Gastroesophageal sphincter (tissue), 2 donors: ENCODE data around the gene CNNM1.

ENCODE experiments used
- POLR2A ChIP-seq, 2 donors: fragments of 450-650 bp; IDR thresholded peaks; one replicate each; pipeline ENCODE4 v1.6.1; 2017; ENCODE audit warnings: antibody characterized with exemption in 2 of 2, mild to moderate bottlenecking in 2 of 2, moderate library complexity in 1 of 2
- POLR2AphosphoS5 ChIP-seq: sonication (generic); formaldehyde crosslinking; IDR thresholded peaks from one replicate; pipeline ENCODE4 v1.6.1; 2017; ENCODE audit warnings: antibody characterized with exemption

DNA sequence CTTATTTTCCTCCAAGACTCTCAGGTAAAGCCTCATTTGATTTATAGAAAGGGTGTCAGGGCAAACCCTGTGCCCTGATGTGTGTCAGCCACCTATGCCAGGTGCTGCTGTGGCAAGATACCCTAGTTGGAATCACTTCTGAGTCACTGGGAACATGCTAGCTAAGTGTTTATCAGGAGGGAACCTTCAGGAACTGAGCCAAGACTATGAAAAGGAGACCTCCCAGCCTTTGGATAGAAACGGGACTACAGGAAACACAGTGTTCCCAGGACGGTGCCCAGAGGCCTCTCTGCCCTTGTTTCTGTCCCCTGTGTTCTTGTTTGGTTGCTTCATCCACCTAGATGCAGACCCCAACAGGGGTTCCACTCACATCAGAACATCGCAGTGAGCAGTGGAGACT is 28.5 kb downstream of the CNNM1 start:
- TF ChIP-seq POLR2A (IDR thresholded peaks at IDR 0.05): no peak
- TF ChIP-seq POLR2AphosphoS5: no peak
